OCI-LY7 (cell line): ENCODE results near the gene PGC.

Experiments
- CTCF ChIP-seq: fragments of 200-600 bp; sonication (generic); conservative IDR thresholded peaks from 2 replicates; pipeline ENCODE4 v1.5.1; 2014; ENCODE audit warnings: mild to moderate bottlenecking, antibody characterized with exemption, low read length, moderate library complexity, mixed read lengths
- EZH2phosphoT487 ChIP-seq: fragments of 200-600 bp; sonication (generic); IDR thresholded peaks from 2 replicates; pipeline ENCODE4 v1.6.1; 2018; ENCODE audit warnings: low read depth, borderline replicate concordance, mild to moderate bottlenecking, mixed run types, antibody characterized with exemption, low read length, moderate library complexity, mixed read lengths

GRCh38 chr6:41714556-41715273 is 32.5 kb downstream of the PGC start:
- TF ChIP-seq CTCF (no peak), EZH2phosphoT487 (no peak)
